Psoas muscle (tissue), 8 donors: Measurements from ENCODE around the gene KAZN. TPM values are rescaled to one million over a fixed set of nuclear protein-coding genes. Genes with fewer than 3 reads are reported as not detected.

ENCODE experiments used
- ATAC-seq, 4 donors: fragments of 200-7000 bp; cut with Tn5 transposase; one replicate each; pipeline ENCODE4 v1.9.1; 2020; ENCODE audit warnings: moderate library complexity in 3 of 4, mild to moderate bottlenecking in 2 of 4
- DNase-seq, 2 donors: peaks; one replicate each; pipeline ENCODE4 v3.0.0-alpha.2; 2020
- H3K27ac ChIP-seq: fragments of 200-600 bp; one replicate; pipeline ENCODE4 v1.8.0; 2022
- H3K27me3 ChIP-seq, 3 donors: fragments of 200-600 bp in 1 of 3; one replicate each; pipeline versions ENCODE4 v1.6.1 to v1.8.0; 2013 to 2022; ENCODE audit warnings: low read length in 2 of 3, mild to moderate bottlenecking in 2 of 3, moderate library complexity in 1 of 3; ENCODE audit not compliant: insufficient read depth in 3 of 3
- H3K36me3 ChIP-seq, 2 donors: fragments of 200-600 bp in 1 of 2; one replicate each; pipeline versions ENCODE4 v1.6.1 to v1.8.0; 2013 to 2022; ENCODE audit warnings: low read depth in 1 of 2, mild to moderate bottlenecking in 1 of 2, moderate library complexity in 1 of 2; ENCODE audit not compliant: insufficient read depth in 1 of 2
- H3K4me1 ChIP-seq: fragments of 200-600 bp; one replicate; pipeline ENCODE4 v1.8.0; 2022
- H3K4me3 ChIP-seq: fragments of 200-600 bp; one replicate; pipeline ENCODE4 v1.8.0; 2022; ENCODE audit warnings: mild to moderate bottlenecking
- H3K9me3 ChIP-seq: fragments of 200-600 bp; one replicate; pipeline ENCODE4 v1.8.0; 2022
- WGBS, 3 donors: extraction: QIAGEN DNeasy Blood & Tissue Kit; methylation state at CpG; one replicate each; pipeline versions ENCODE4 v1.1.6 to v1.1.7; 2013; 5-methylcytosine and 5-hydroxymethylcytosine counted together
- intact Hi-C, 2 donors: fragments of 100-400 bp; cut with DNase I; formaldehyde crosslinking; loops; one replicate each; pipeline versions ENCODE4 v1.11.0 to v1.14.2; 2022
- polyA plus RNA-seq, 3 donors: library from polyadenylated mRNA; stranded (reverse); fragments of 200-250 nt; gene quantifications; one replicate each; pipeline ENCODE4 v1.2.3, GENCODE V29; 2013
- total RNA-seq, 4 donors: library from RNA; stranded (reverse); fragmentation: NEBNext Ultra II Directional in 2 of 4; extraction: Animal tissue kit (Norgen Biotek cat#: 25700) in 2 of 4; gene quantifications; one replicate each; pipeline versions ENCODE4 v1.2.1 to v1.2.4, GENCODE V29; 2021 to 2023
- TF ChIP-seq, protein P1 (sequence below): fragments of 200-600 bp; IDR thresholded peaks from one replicate; pipeline ENCODE4 v1.8.0; 2022; ENCODE audit warnings: antibody characterized with exemption
- donor health status: healthy with polysubstance abuse.
- donor health status: DM: no; HTN: no; CAD: no; lungs with moderate emphysema.
- donor health status: Bipolar disorder and iron deficiency.
- donor health status: healthy.
- donor health status: DM: yes; HTN: yes; CAD: no.
- donor health status: DM: no; HTN: no; CAD: no.
- donor health status: DM: no; HTN: no; CAD: no.
- donor health status: DM: yes; HTN: yes; CAD: no.

KAZN gene
- total and polyA plus RNA-seq, 7 donors: 0.23 to 2.3 (median 0.97) TPM

DNA sequence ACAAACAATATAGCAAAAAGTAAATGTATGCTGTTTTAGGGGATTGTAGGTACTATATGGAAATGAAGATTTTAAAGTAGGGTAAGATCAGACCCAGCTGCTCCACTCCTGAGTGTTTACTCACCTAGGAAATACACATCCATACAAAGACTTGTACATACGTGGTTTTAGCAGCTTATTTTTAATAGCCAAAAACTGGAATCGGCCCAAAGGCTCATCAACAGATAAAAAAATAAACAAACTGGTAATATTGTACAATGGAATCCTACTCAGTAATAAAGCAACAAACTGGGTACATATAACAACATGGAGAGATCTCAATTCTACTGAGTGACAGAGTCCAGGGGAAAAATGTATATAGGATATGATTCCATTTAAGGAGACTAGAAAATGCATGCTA is 375.9 kb downstream of the KAZN start:
- intact Hi-C loops: no loop called here
- ATAC-seq: no peak
- WGBS, 3 donors: 79 to 84% (median 81%) methylated on average over 2 of the region's 2 CpGs

DNA sequence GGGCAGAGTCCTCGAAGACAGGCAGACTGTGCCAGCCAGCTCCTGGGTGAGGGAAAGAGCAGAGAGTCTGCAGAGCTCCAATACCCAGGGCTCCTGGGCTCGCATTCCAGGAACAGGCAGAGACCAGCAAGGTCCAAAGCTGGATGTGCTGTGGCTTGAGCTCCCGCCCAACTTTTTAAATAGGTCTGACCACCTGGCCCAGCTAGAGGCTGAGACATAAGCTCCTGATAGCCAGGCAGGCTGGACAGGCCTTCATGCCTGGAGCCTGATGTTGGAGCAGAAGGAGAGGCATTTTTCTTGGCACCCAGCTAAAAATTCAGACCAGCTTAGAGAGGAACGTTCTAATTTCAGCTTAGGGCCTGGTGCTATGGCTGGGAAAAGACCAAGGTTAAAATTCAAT is 376.6 kb downstream of the KAZN start:
- Histone ChIP-seq H3K36me3 (no peaks in the 10 kb centered on the region), H3K4me3 (no peak overlapping the region), H3K27ac (no peak overlapping the region), H3K27me3 (peaks cover 0 to 10% (median 0%) of the 10 kb centered on the region in 3 donors), H3K4me1 (no peaks in the 10 kb centered on the region), H3K9me3 (no peaks in the 10 kb centered on the region)
- ATAC-seq: no peak
- TF ChIP-seq, protein P1, sequence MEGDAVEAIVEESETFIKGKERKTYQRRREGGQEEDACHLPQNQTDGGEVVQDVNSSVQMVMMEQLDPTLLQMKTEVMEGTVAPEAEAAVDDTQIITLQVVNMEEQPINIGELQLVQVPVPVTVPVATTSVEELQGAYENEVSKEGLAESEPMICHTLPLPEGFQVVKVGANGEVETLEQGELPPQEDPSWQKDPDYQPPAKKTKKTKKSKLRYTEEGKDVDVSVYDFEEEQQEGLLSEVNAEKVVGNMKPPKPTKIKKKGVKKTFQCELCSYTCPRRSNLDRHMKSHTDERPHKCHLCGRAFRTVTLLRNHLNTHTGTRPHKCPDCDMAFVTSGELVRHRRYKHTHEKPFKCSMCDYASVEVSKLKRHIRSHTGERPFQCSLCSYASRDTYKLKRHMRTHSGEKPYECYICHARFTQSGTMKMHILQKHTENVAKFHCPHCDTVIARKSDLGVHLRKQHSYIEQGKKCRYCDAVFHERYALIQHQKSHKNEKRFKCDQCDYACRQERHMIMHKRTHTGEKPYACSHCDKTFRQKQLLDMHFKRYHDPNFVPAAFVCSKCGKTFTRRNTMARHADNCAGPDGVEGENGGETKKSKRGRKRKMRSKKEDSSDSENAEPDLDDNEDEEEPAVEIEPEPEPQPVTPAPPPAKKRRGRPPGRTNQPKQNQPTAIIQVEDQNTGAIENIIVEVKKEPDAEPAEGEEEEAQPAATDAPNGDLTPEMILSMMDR: no peak
- intact Hi-C loops: no loop called here
- no peak for DNase-seq
- 31 to 57% (median 40%) methylated on average over 4 of the region's 4 CpGs for WGBS, 3 donors

More for the DNA sequence above, 375.9 kb downstream of the KAZN start:
- no peak overlapping the region for H3K27ac ChIP-seq
- peaks cover 0 to 10% (median 0%) of the 10 kb centered on the region in 3 donors for H3K27me3 ChIP-seq
- H3K4me1 ChIP-seq: no peaks in the 10 kb centered on the region
- DNase-seq: no peak
- H3K9me3 ChIP-seq: no peaks in the 10 kb centered on the region
- TF ChIP-seq, protein P1: no peak
- no peak overlapping the region for H3K4me3 ChIP-seq
- no peaks in the 10 kb centered on the region for H3K36me3 ChIP-seq

DNA sequence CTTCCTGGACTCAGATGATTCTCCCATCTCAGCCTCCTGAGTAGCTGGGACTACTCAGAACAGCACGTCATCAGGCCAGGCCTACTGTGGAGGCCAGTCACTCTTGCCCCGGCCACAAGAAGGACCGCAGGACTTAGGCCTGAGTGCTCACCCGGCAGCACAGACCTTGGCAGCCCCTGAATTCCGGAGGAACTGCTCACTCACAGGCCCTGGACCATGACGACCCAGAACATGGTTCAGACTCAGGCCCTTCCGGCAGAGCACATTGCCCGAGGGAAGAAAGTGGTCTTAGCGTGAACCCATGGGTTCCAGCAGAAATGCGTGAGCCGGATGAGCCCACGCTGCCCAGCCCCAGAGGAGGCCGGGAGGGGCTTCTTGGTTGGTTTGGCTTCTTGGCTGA is 377.8 kb downstream of the KAZN start:
- TF ChIP-seq, protein P1: no peak
- 86 to 95% (median 89%) methylated on average over 13 of the region's 13 CpGs for WGBS, 3 donors

DNA sequence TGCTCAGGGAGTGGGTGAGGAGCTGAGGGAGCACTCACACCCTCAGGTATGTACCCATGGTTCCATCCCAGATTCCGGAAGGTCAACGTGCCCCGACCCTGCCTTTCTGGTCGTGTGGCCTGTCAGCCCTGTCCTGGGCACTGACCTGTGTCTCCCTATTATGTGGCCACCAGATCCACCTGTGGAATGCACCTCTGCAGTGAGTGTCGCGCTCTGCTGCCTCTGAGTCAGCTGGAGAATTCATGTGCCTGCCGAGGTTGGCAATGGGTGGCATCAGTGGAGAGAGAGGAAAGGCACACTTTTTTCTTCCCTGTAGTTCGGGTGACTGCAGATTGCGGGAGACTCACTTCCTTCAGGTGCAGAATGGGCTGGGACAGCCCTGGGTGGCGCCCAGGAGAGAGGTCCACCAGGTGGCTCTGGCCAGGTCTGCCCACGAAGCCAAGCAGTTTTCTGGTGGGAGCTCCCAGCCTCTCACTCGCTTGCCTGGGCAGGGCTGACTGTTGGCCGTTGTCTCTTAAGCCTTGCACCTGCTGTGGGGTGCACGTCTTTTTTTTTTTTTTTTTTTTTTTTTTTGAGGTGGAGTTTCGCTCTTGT is 378.9 kb downstream of the KAZN start:
- Histone ChIP-seq H3K4me3 (no peak overlapping the region), H3K36me3 (no peaks in the 10 kb centered on the region), H3K4me1 (no peaks in the 10 kb centered on the region), H3K27ac (no peak overlapping the region), H3K27me3 (no peaks in the 10 kb centered on the region), H3K9me3 (no peaks in the 10 kb centered on the region)
- DNase-seq (no peak), ATAC-seq (no peak)
- intact Hi-C loops: no loop called here
- WGBS, 3 donors: 58 to 71% (median 63%) methylated on average over 14 to 15 of the region's 15 CpGs
- TF ChIP-seq, protein P1: no peak

More for the DNA sequence above, 377.8 kb downstream of the KAZN start:
- intact Hi-C loops: no loop called here
- no peaks in the 10 kb centered on the region for H3K9me3 ChIP-seq
- H3K27me3 ChIP-seq: peaks cover 0 to 5% (median 0%) of the 10 kb centered on the region in 3 donors
- H3K36me3 ChIP-seq: no peaks in the 10 kb centered on the region
- ATAC-seq: no peak
- H3K4me1 ChIP-seq: no peaks in the 10 kb centered on the region
- no peak overlapping the region for H3K4me3 ChIP-seq
- no peak for DNase-seq
- no peak overlapping the region for H3K27ac ChIP-seq
